GM12872 (cell line): Measurements from ENCODE around the gene DNAJB8.

Experiments used
- TF ChIP-seq, protein P1 (sequence below): IDR thresholded peaks from 3 replicates; pipeline ENCODE4 v1.5.1; 2011; ENCODE audit warnings: low read depth, mild to moderate bottlenecking, low read length, moderate library complexity; ENCODE audit not compliant: insufficient read depth

Gene DNAJB8

DNA sequence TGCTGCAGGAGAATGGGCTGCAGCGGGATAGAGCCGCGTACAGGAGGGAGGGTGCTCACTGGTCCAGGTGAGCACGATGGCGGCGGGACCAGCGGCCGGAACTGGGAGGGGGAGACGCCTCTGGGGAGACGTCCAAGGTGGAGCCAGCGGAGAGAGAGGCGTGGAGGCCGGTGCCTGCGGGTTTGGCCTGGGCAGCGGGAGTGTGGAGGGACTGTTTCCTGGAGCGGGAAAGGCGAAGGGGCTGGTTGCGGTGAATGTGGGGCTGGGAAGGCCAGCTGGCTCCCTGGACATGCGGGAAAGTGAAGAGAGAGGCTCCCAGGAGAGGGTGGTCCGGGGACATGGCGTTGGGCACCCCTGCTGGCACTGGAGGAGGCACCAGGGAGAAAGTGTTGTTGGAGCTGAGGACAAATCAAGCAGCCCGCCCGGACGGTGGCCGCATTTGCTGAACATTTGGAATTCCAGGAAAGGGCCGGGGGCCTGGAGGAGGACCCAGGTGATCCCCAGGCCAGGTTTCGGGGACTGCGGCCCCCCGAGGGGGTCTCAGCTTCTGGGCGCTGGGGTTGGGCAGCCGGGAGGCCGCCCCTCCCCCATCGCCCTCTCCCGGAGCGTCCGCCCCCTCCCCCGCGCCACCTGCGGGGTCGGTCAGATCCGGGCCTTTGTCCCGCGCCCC, 34.3 kb downstream of the DNAJB8 start:
- TF ChIP-seq, protein P1, sequence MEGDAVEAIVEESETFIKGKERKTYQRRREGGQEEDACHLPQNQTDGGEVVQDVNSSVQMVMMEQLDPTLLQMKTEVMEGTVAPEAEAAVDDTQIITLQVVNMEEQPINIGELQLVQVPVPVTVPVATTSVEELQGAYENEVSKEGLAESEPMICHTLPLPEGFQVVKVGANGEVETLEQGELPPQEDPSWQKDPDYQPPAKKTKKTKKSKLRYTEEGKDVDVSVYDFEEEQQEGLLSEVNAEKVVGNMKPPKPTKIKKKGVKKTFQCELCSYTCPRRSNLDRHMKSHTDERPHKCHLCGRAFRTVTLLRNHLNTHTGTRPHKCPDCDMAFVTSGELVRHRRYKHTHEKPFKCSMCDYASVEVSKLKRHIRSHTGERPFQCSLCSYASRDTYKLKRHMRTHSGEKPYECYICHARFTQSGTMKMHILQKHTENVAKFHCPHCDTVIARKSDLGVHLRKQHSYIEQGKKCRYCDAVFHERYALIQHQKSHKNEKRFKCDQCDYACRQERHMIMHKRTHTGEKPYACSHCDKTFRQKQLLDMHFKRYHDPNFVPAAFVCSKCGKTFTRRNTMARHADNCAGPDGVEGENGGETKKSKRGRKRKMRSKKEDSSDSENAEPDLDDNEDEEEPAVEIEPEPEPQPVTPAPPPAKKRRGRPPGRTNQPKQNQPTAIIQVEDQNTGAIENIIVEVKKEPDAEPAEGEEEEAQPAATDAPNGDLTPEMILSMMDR = no peak

DNA sequence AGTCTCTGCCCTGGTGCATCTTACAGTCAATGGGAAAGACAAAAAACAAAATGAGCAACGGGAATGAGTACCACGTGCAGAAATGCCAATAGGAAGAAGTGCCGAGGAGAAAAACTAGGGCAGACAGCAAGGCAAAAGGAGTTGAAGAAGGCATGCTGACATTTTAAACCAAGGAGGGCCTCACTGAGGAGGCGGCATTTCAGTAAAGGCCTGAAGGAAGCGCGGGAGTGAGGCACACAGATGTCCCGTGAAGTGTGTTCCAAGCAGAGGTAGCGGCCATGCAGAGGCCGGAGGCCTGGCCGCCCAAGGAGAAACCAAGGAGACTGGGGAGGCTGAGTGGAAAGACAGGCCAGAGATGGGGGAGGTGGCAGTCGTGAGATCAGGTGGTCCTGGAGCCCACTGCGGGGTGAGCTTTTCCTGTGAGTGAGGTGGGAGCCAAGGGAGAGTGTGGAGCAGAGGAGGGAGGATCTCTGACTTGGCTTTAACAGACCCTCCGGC, 34.8 kb downstream of the DNAJB8 start:
- TF ChIP-seq, protein P1 = no peak

GRCh38 chr3:128430731-128431130, 36.0 kb downstream of the DNAJB8 start:
- TF ChIP-seq, protein P1 = no peak

- TF ChIP-seq, protein P1 = no peak
Observed at GRCh38 chr3:128430301-128430700, 36.4 kb downstream of the DNAJB8 start.

DNA sequence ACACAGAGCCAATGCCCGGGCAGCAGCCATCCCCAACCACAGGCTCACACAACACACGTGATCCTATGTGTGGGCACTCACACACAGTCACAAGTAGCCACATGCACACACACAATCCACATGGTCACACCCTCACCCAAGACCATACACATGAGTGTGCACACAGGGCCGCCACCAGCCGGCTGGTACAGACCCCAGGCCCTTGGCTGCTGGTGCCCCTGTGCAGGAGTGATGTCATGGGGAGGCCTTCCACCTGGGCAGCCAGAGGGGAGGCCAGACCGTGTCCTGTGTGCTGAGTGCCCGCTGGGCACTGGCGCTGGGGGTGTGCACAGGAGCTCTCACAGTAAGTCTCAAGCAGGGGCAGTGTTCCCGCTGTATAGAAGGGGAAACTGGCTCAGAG, 36.9 kb downstream of the DNAJB8 start:
- TF ChIP-seq, protein P1 = no peak

DNA sequence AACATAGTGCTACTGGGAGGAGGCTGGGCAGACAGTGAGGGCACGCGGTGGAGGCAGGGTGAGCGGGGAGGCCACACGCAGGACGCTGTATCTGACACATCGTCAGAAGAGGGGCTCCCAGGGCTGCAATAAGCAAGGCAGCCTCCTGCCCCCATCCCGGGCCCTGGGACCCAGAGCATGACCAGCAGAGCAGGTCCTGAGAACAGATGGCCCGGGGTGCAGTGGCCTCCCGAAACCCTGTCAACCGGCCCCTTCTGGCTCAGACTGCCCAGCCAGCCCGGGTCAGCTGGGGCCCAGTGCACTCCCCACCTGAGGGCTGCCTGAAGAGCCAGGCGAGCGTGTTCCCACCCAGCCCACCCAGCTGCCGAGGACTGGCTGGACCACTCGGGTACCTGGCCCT, 37.4 kb downstream of the DNAJB8 start:
- TF ChIP-seq, protein P1 = no peak

DNA sequence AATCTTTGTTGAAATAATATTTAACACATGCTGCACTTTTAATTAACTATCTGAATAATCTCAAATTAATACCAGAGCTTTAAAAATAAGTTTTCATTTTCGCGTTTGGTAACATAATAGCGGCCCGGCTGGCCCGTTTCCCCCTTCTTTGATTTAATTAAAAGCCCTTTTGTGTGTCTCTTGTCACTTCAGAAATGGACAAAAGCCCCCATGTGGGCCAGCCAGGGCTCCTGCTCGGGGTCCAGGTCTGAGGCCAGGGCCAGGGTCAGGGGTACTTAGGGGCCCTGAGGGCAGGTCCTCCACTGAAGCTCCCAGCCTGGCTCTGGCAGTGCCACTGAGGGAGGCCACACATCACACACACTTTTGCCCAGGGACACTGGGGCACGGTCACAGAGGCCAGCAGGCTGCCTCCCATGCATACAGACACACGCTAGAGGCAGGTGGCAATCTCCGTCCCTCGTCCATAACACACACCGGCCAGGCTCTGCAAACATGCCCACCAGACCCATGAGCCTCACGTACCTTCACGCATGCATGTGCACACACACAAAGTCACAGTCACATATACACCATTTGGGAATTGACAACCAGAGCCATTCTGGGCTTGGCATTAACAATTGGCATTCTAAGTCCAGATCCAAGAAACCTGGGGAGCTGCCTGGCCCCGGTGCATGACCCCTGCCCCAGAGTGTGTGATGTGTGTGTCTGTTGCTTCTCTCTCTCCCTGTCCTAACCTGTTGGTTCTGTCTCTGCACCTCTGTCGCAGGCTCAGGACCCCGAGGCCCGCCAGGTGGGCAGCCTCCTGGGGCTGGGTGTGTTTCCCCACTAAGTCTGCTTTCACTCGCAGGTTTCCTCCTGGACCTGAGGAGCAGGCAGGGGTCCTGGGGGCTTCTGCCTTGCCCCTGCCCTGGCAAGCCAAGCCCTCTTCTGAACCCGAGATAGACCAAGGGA, 38.5 kb downstream of the DNAJB8 start:
- TF ChIP-seq, protein P1 = no peak
